ENCODE measurements around the gene GATB. TPM values are rescaled to one million over a fixed set of nuclear protein-coding genes. Genes with fewer than 3 reads are reported as not detected.

The GATB gene
- total RNA-seq, 1 donor from 2014 or later: 11.1 TPM

DNA sequence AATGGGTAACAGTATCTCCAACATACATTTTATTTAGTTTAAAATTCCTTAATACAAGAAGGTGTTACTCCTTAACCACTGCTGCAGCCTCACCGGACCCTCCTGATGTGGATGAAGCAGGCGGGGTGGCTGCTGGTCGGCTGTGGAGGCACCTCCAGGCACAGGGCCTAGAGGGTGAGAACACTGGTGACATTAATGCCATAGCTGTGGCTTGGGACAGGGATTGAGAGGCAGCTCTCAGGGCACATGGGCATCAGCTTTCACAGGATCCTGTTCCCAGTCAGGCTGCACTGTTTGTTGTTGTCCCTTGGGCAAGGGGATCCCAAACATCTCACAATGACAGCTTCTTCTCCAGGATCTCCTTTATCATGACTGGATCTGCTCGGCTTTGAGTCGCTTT lies 90.0 kb downstream of the GATB start:
- H3K27me3 ChIP-seq (ENCODE audit: control insufficient read depth, insufficient read depth, low read length): no peaks in the 10 kb centered on the region
- H3K36me3 ChIP-seq (ENCODE audit: control insufficient read depth, insufficient read depth, low read length): peaks cover 2% of the 10 kb centered on the region
- no peak overlapping the region for H3K4me3 ChIP-seq (ENCODE audit: low read depth, low read length)
- TF ChIP-seq CTCF (IDR thresholded peaks at IDR 0.05; ENCODE audit: insufficient read depth, low read length, severe bottlenecking): no peak
- no peak for DNase-seq (ENCODE audit: low read depth)
- FAIRE-seq: no peak

- Histone ChIP-seq H3K27me3 (ENCODE audit: control insufficient read depth, insufficient read depth, low read length) (no peaks in the 10 kb centered on the region), H3K36me3 (ENCODE audit: control insufficient read depth, insufficient read depth, low read length) (peaks cover 2% of the 10 kb centered on the region), H3K4me3 (ENCODE audit: low read depth, low read length) (no peak overlapping the region)
- no peak for DNase-seq (ENCODE audit: low read depth)
- no peak for FAIRE-seq
- TF ChIP-seq CTCF (IDR thresholded peaks at IDR 0.05; ENCODE audit: insufficient read depth, low read length, severe bottlenecking): no peak
Observed at GRCh38 chr4:151669990-151670389, 90.8 kb downstream of the GATB start.

GRCh38 chr4:151668689-151669402 lies 92.0 kb downstream of the GATB start:
- TF ChIP-seq CTCF (IDR thresholded peaks at IDR 0.05; ENCODE audit: insufficient read depth, low read length, severe bottlenecking): no peak
- no peaks in the 10 kb centered on the region for H3K27me3 ChIP-seq (ENCODE audit: control insufficient read depth, insufficient read depth, low read length)
- peak; percentile 13 for FAIRE-seq
- H3K36me3 ChIP-seq (ENCODE audit: control insufficient read depth, insufficient read depth, low read length): peaks cover 3% of the 10 kb centered on the region
- no peak overlapping the region for H3K4me3 ChIP-seq (ENCODE audit: low read depth, low read length)
- no peak for DNase-seq (ENCODE audit: low read depth)

DNA sequence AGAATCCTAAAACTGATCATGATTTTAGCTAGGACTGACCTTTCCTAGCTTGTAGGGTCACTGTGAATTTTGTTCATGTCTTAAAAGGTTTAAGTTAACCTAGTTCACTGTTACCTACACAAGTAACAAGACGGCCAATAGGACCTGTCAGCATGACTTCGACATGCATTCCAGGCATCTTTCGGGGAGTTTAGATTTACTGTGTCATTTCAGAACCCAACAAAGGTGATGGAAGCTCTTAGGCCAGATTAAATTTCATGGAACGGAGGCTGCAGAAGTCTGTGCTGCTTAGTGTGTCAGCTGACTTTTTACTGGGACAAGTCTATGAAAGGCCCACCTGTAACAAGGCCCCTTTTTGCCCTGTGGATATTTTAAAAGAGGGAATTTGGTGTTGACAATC lies 93.1 kb downstream of the GATB start:
- DNase-seq (ENCODE audit: low read depth) (no peak), FAIRE-seq (no peak)
- Histone ChIP-seq H3K4me3 (ENCODE audit: low read depth, low read length) (no peak overlapping the region), H3K27me3 (ENCODE audit: control insufficient read depth, insufficient read depth, low read length) (no peaks in the 10 kb centered on the region), H3K36me3 (ENCODE audit: control insufficient read depth, insufficient read depth, low read length) (peaks cover 3% of the 10 kb centered on the region)
- no peak for TF ChIP-seq CTCF (IDR thresholded peaks at IDR 0.05; ENCODE audit: insufficient read depth, low read length, severe bottlenecking)

- FAIRE-seq: no peak
- no peak overlapping the region for H3K4me3 ChIP-seq (ENCODE audit: low read depth, low read length)
- no peak for TF ChIP-seq CTCF (IDR thresholded peaks at IDR 0.05; ENCODE audit: insufficient read depth, low read length, severe bottlenecking)
- no peaks in the 10 kb centered on the region for H3K27me3 ChIP-seq (ENCODE audit: control insufficient read depth, insufficient read depth, low read length)
- DNase-seq (ENCODE audit: low read depth): no peak
- H3K36me3 ChIP-seq (ENCODE audit: control insufficient read depth, insufficient read depth, low read length): peaks cover 4% of the 10 kb centered on the region
Observed at GRCh38 chr4:151667048-151667447, 93.8 kb downstream of the GATB start.

GRCh38 chr4:151666501-151666900 lies 94.3 kb downstream of the GATB start:
- no peak overlapping the region for H3K4me3 ChIP-seq (ENCODE audit: low read depth, low read length)
- no peak for FAIRE-seq
- peaks cover 5% of the 10 kb centered on the region for H3K36me3 ChIP-seq (ENCODE audit: control insufficient read depth, insufficient read depth, low read length)
- H3K27me3 ChIP-seq (ENCODE audit: control insufficient read depth, insufficient read depth, low read length): no peaks in the 10 kb centered on the region
- TF ChIP-seq CTCF (IDR thresholded peaks at IDR 0.05; ENCODE audit: insufficient read depth, low read length, severe bottlenecking): no peak
- no peak for DNase-seq (ENCODE audit: low read depth)
